T-helper 1 cell treated with Interleukin-12 subunit alpha and Interleukin-12 subunit beta and Interleukin-4 antibody, amounts not matched to agents 30 μg/mL and 1 μg/mL, for 36 hours (primary cell): ENCODE results near the gene ST6GAL1.
A peak's percentile ranks its signal among the peaks of the same experiment; 100 is the strongest.
"Not testable (repeated sequence)": the region's sequence is repeated elsewhere in the genome, so short reads cannot be mapped to it uniquely, and the experiment has no call there.

Experiments
- H3K27ac Mint-ChIP-seq: one replicate; pipeline ENCODE4 v1.8.0; 2021; ENCODE audit warnings: mild to moderate bottlenecking, mixed read lengths
- H3K27me3 Mint-ChIP-seq: one replicate; pipeline ENCODE4 v1.8.0; 2021; ENCODE audit warnings: low read depth, mixed read lengths
- H3K36me3 Mint-ChIP-seq: one replicate; pipeline ENCODE4 v1.8.0; 2021; ENCODE audit warnings: low read depth, mixed read lengths
- H3K4me1 Mint-ChIP-seq: one replicate; pipeline ENCODE4 v1.8.0; 2021; ENCODE audit warnings: low read depth, mixed read lengths
- H3K4me3 Mint-ChIP-seq: one replicate; pipeline ENCODE4 v1.8.0; 2021; ENCODE audit warnings: mild to moderate bottlenecking, moderate library complexity, mixed read lengths
- H3K9me3 Mint-ChIP-seq: one replicate; pipeline ENCODE4 v1.8.0; 2021; ENCODE audit warnings: mixed read lengths

The ST6GAL1 gene

DNA sequence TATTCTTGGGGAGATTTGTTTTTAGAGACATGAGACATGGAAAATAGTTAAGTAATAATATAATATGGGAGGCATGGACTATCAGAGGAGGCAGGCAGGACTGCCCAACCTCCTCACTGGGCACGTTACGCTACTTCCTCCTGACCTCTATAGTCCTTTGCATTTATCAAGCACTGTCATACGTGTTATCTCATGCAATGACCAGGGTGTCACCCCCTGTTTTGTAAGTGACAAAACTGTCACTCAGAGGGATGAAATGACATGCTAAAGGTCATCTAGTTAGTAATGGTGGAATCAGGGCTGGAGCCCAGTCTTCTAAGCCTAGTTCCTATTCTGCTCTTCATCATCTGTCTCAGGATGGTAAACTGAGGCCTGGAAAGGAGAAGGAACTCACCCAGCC, 66.7 kb downstream of the ST6GAL1 start:
- no peak overlapping the region for H3K27ac Mint-ChIP-seq

DNA sequence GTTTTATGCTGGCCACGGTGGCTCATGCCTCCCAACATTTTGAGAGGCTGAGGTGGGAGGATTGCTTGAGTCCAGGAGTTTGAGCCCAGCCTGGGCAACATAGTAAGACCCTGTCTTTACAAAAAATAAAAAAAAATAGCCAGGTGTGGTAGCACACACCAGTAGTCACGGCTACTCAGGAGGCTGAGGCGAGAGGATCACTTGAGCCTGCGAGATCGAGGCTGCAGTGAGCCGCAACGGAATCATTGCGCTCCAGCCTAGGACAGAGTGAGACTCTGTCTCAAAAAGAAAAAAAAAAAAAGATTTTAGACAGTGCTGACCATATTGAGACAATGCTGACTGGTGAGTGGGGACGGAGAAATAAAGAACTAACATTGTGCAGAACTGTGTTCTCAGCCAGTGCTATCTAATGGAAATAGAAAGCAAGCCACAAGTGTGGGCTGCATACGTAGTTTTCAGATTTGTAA, 67.2 kb downstream of the ST6GAL1 start:
- peaks cover 41% of the 10 kb centered on the region for H3K4me1 Mint-ChIP-seq
- no peak overlapping the region for H3K4me3 Mint-ChIP-seq
- H3K36me3 Mint-ChIP-seq = peaks cover 32% of the 10 kb centered on the region

More for the DNA sequence above, 66.7 kb downstream of the ST6GAL1 start:
- Mint-ChIP-seq H3K4me1 (peaks cover 39% of the 10 kb centered on the region), H3K9me3 (no peaks in the 10 kb centered on the region), H3K36me3 (peaks cover 30% of the 10 kb centered on the region), H3K4me3 (no peak overlapping the region), H3K27me3 (no peaks in the 10 kb centered on the region)

DNA sequence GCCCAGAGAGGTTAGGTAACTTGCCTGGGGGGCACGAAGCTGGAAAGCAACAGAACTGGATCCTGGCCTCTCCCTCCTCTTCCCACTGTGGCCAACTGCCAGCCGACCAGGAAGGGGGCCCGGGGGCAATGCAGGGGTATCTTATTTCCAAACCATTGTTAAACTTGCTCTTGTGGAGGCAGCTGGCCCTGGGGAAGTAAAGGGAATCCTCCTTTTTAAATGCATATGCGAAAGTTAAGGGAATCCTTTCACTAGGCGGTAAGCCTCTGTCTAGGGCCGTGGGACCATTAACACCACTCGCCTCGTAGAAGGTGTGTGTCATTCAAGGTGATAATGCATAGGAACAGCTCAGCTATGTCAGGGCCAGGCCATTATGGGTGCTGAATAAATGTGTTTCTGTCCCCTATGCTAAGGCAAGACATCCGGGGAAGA, 68.6 kb downstream of the ST6GAL1 start:
- Mint-ChIP-seq H3K9me3 (peaks cover 6% of the 10 kb centered on the region), H3K27ac (no peak overlapping the region), H3K4me3 (no peak overlapping the region), H3K27me3 (no peaks in the 10 kb centered on the region), H3K4me1 (peaks cover 47% of the 10 kb centered on the region), H3K36me3 (peaks cover 35% of the 10 kb centered on the region)

More for the DNA sequence above, 67.2 kb downstream of the ST6GAL1 start:
- H3K9me3 Mint-ChIP-seq = no peaks in the 10 kb centered on the region
- no peaks in the 10 kb centered on the region for H3K27me3 Mint-ChIP-seq
- H3K27ac Mint-ChIP-seq = no peak overlapping the region

DNA sequence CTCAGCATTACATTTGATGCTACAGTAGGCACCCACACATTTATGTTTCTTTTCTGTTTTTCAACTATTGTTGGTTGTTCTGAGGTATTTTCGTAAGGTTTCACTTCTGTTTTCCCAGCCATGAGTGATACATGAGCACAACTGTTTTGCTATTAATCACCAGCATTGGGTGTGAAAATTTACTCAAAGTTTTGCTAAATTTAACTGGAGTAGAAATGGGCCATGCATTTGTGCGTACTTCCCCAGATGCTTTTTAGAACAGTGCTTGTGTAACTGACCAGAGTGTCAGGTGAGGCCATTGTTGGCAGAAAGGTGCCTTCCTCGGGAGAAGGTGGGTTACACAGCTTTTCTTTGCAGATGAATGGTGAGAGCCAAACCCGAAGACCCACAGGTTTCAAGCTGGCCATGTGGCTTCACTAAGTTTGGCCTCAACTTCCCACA, 70.4 kb downstream of the ST6GAL1 start:
- Mint-ChIP-seq H3K4me3 (peak overlapping the region; percentile 41), H3K4me1 (peaks cover 57% of the 10 kb centered on the region), H3K27me3 (no peaks in the 10 kb centered on the region), H3K27ac (peak overlapping the region; percentile 85), H3K36me3 (peaks cover 44% of the 10 kb centered on the region), H3K9me3 (peaks cover 12% of the 10 kb centered on the region)

DNA sequence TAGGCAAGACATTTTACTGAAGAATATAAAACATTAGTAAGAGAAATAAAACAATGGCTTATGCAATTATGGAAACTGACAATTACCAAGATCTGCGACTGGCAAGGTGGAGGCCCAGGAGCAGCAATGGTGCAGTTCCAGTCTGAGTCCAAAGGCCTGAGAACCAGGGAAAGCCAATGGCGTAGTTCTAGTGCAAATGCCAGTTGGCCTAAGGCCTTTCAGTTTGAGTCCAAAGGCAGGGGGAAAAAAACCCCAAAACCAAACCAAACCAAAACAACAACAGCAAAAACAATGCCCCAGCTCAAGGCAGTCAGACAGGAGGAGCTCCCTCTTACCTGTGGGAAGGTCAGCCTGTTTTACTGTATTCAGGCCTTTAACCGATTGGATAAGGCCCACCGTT, 72.6 kb downstream of the ST6GAL1 start:
- no peaks in the 10 kb centered on the region for H3K27me3 Mint-ChIP-seq
- H3K9me3 Mint-ChIP-seq = peaks cover 16% of the 10 kb centered on the region
- no peak overlapping the region for H3K4me3 Mint-ChIP-seq
- H3K36me3 Mint-ChIP-seq = peaks cover 51% of the 10 kb centered on the region
- peak overlapping the region; percentile 75 for H3K27ac Mint-ChIP-seq
- H3K4me1 Mint-ChIP-seq = peaks cover 68% of the 10 kb centered on the region

DNA sequence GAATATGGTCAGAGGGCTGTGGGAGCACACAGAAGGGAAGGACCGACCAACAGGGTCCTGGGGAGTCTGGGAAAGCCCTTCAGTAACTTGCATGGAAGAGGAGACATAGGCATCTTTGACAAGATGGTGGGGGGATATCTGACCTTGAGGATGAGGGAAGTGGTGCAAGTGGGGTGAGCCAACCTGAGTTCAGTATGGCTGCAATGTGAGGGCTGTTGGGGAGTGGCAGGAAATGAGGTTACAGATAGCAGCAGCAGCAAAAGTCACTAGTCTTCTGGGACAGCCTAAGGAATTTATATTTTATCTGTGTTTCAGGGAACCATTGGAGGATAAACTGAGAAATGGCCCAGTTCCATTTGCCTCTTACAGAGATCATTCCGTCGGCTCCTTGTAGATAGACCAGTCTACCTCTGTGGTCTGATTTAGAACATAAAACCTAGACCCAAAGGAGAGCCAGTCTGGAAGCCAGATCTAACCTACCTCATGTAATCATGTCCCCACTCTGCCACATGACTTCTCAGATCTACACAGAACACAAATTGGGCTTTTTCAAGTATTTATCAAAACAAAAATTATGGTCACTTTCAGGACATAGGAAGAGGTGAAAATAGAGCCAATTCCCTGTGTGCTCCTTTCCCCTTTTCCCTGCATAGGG, 75.6 kb downstream of the ST6GAL1 start:
- Mint-ChIP-seq H3K36me3 (peaks cover 47% of the 10 kb centered on the region), H3K4me1 (peaks cover 59% of the 10 kb centered on the region), H3K9me3 (peaks cover 20% of the 10 kb centered on the region), H3K27ac (peak overlapping the region; percentile 86), H3K4me3 (peak overlapping the region; percentile 33), H3K27me3 (no peaks in the 10 kb centered on the region)

DNA sequence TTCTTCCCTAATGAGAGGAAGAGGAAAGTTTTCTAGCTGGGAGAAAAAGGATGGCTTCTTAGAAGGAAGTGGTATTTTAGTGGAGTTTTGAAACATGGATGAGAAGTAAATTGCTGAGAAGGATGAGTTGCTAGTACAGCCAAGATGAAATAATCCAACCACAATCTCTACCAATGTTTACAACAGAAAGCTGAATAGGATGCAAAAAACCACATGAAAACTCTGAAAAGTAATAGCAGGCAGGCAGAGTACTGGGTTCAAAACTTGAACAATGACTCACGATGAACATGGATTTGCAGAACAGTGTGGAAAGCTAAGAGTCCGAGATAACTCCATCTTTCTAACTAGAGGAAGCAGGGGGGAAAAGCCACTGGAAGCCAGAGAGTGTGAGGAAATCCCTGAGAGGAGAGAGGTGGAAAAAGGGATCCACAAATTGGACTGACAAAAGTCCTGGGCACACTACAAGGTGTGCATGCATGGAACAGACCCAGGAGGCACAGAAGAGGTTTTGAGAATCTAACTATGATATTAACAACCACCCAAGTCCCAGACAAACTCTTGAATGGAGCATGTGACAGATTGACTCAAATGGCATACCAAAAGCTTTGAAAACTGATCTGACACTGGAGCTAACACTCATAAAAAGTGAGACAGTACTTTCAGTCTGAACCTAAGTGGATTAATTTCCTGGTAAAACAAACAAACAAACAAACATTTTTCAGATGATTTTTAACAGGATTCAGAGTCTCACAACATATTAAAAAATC, 76.7 kb downstream of the ST6GAL1 start:
- Mint-ChIP-seq H3K27ac (peak overlapping the region; percentile 69), H3K4me1 (peaks cover 59% of the 10 kb centered on the region), H3K27me3 (no peaks in the 10 kb centered on the region), H3K36me3 (peaks cover 45% of the 10 kb centered on the region), H3K9me3 (peaks cover 20% of the 10 kb centered on the region), H3K4me3 (peak overlapping the region; percentile 54)

DNA sequence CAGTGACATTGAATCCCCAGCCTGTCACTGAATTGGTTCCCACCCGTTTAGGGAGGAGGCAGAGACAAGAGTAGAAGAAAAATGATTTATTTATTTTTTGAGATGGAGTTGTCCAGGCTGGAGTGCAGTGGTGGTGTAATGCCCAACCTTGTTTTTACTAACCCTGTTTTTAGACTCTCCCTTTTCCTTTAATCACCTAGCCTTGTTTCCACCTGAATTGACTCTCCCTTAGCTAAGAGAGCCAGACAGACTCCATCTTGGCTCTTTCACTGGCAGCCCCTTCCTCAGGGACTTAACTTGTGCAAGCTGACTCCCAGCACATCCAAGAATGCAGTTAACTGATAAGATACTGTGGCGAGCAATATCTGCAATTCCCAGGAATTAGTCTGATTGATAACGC, 80.1 kb downstream of the ST6GAL1 start:
- H3K27me3 Mint-ChIP-seq, H3K4me3 Mint-ChIP-seq, H3K9me3 Mint-ChIP-seq, H3K27ac Mint-ChIP-seq: not testable (repeated sequence)
- peaks cover 53% of the 10 kb centered on the region for H3K36me3 Mint-ChIP-seq
- peaks cover 54% of the 10 kb centered on the region for H3K4me1 Mint-ChIP-seq

DNA sequence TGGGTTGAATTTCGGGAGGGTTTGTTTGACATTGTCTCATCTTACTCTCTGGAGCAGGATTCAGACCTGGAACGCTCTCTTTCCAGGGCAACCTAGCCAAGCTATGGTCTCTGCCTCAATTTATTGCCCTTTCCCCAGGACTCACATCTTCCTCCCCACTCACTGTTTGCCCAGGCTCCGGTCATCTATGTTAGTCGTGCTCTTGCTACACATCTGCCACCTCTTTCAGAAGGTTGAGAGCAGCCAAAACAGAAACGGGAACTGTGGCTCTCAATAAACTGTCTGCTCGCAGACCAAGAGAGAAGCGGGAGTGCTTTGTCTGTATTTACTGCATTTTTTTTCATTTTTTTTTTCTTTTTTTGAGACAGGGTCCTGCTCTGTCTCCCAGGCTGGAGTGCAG, 81.6 kb downstream of the ST6GAL1 start:
- H3K27ac Mint-ChIP-seq = peak overlapping the region; percentile 78
- H3K27me3 Mint-ChIP-seq = no peaks in the 10 kb centered on the region
- H3K4me1 Mint-ChIP-seq = peaks cover 53% of the 10 kb centered on the region
- peaks cover 8% of the 10 kb centered on the region for H3K9me3 Mint-ChIP-seq
- peaks cover 57% of the 10 kb centered on the region for H3K36me3 Mint-ChIP-seq
- no peak overlapping the region for H3K4me3 Mint-ChIP-seq

DNA sequence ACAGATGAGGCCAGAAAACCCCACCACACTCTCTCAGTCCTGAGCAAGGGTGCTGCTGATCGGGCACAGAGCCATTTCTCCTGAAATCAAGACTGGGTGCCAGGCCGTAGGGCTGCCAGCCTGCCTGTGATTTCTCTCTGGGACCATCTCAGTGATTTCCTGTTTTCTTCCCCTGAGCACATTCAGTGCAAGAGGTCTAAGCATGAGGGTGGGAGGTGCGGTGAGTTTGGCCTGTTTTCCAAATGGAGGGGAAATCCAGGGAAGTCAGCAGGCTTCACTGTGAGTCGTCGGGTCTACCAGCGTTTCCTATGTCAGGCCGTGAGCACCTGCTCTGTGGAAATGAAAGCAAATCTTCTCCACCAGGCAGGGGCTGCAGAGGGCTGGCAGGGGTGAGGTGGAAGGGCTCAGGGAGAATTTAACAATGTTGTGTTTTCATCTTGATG, 82.3 kb downstream of the ST6GAL1 start:
- H3K9me3 Mint-ChIP-seq = peaks cover 6% of the 10 kb centered on the region
- peak overlapping the region; percentile 57 for H3K4me3 Mint-ChIP-seq
- H3K4me1 Mint-ChIP-seq = peaks cover 47% of the 10 kb centered on the region
- peak overlapping the region; percentile 89 for H3K27ac Mint-ChIP-seq
- peaks cover 51% of the 10 kb centered on the region for H3K36me3 Mint-ChIP-seq
- H3K27me3 Mint-ChIP-seq = no peaks in the 10 kb centered on the region

DNA sequence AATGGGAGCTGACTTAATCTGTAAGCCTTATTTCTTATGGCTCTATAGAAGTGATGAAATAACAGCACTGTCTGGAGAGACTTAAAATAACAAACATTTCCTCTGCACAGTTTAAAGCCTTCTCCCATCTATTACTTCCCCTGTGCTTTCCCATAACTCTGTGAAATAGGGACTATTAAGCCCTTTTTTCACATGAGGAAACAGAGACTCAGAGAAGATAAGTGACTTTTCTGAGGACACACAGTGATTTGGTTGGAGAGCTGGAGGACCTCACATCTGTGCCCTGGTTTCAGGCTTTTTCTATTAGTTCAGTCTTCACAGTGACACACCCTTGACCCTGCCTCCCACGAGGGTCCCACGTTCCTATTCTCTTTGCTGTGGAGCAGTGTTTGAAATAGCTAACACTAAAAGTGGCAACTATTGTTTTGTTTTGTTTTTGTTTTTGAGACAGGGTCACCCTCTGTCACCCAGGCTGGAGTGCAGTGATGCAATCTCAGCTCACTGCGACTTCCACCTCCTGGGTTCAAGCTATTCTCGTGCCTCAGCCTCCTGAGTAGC, 82.9 kb downstream of the ST6GAL1 start:
- peaks cover under 1% of the 10 kb centered on the region for H3K9me3 Mint-ChIP-seq
- H3K36me3 Mint-ChIP-seq = peaks cover 48% of the 10 kb centered on the region
- peaks cover 41% of the 10 kb centered on the region for H3K4me1 Mint-ChIP-seq
- peak overlapping the region; percentile 57 for H3K4me3 Mint-ChIP-seq
- no peaks in the 10 kb centered on the region for H3K27me3 Mint-ChIP-seq
- peak overlapping the region; percentile 89 for H3K27ac Mint-ChIP-seq

DNA sequence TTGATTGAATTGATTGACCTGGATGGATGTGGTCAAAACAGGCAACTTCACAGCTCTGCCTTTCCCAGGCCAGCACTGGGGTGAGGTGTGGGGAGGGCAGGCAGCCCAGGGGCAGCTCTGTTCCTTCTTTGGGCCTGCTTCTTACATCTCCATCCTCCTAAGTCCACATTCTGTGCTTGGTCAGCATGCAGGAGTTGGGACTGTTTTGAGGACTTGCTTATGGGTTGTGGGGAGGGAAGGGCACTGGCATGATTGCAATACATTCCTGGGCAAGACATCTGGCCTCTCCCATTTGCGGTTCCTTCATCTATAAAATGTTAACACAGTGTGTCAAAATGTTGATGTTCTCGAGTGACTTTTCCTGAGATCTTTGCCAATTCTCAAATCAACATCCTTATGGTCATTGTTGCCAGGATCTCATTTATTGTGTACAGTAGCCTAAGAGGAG, 84.1 kb downstream of the ST6GAL1 start:
- no peak overlapping the region for H3K4me3 Mint-ChIP-seq
- no peaks in the 10 kb centered on the region for H3K27me3 Mint-ChIP-seq
- peaks cover 53% of the 10 kb centered on the region for H3K36me3 Mint-ChIP-seq
- H3K9me3 Mint-ChIP-seq = no peaks in the 10 kb centered on the region
- no peak overlapping the region for H3K27ac Mint-ChIP-seq
- H3K4me1 Mint-ChIP-seq = peaks cover 53% of the 10 kb centered on the region

DNA sequence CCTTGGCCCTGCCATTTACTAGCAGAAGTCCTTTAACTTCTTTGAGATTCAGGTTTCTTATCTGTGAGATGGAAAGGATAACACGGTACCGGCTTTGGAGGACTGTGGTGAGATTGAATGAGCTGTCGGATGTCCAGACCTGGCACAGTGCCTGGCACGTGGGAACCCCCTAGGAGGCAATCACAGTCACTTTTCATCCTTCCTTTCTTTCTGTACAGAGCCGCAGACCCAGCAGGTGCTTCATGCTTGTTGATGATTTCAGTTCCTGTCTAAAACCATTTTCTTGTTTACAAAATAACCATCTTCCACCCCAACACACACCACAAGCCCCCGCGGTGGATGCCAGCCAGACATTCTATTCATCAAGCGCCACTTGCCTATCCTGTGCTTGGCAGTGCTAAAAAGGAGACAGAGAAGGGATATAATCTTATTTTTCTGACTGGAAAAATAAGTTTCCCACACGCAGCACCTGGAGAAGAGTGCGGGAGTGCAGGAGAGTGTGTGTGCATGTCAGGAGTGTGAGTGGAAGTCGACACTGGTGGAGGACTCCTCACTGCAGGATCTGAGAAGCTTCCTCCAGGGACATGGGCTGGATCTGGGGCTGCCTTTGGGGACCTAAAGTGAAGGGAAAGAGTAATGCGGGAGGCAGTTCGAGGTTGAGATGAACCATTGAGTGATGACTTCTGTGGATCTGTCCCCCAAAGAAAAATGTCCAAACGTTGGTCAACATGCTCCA, 85.7 kb downstream of the ST6GAL1 start:
- peaks cover 55% of the 10 kb centered on the region for H3K36me3 Mint-ChIP-seq
- H3K4me1 Mint-ChIP-seq = peaks cover 61% of the 10 kb centered on the region
- peak overlapping the region; percentile 62 for H3K27ac Mint-ChIP-seq
- no peak overlapping the region for H3K4me3 Mint-ChIP-seq
- H3K27me3 Mint-ChIP-seq = no peaks in the 10 kb centered on the region
- no peaks in the 10 kb centered on the region for H3K9me3 Mint-ChIP-seq

DNA sequence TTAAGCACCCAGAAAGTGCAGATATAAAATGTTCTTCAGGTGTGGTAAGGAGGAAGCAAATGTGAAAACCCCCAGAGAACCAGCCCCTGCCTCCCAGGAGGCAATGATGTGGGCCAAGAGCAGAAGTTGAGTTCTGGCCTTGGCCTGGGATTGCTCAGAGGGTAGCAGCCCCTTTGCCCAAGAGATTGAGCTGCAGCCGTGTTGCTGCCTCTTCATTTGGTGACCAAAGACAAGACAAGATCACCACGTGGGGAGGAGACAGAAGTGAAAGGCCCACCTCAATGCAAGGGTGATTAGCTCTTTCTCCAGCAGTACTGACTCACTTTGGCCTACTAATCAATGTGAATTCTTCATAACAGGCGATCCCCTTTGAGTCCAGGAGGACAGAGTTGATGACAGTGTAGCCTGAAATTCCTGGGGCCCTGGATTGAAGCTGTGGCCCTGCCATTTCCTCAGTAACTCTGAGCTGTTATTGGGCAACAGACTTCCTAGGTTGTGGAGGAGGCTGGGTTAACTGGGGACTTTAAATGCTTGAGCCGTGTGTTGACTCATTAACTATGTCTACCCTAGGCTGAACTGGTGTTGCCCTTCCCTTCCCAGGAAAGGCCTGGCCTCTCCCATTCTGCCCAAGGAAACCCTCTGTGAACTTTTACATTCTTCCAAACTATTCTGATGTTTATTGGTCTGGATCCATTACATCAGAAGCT, 86.5 kb downstream of the ST6GAL1 start:
- Mint-ChIP-seq H3K36me3 (peaks cover 57% of the 10 kb centered on the region), H3K9me3 (no peaks in the 10 kb centered on the region), H3K27ac (no peak overlapping the region), H3K4me3 (no peak overlapping the region), H3K4me1 (peaks cover 56% of the 10 kb centered on the region), H3K27me3 (no peaks in the 10 kb centered on the region)
